M059J (cell line): ENCODE measurements around the gene GRID2. TPM values are rescaled to one million over a fixed set of nuclear protein-coding genes. Genes with fewer than 3 reads are reported as not detected.
A peak's percentile ranks its signal among the peaks of the same experiment; 100 is the strongest.
"Not testable (repeated sequence)": the region's sequence is repeated elsewhere in the genome, so short reads cannot be mapped to it uniquely, and the experiment has no call there.

ENCODE experiments used
- DNase-seq: peaks from one replicate; pipeline ENCODE4 v3.0.0-alpha.2; 2012; ENCODE audit warnings: low read depth
- total RNA-seq: library from RNA; depleted of rRNA; stranded (reverse); fragments of >200 nt; shearing (Covaris generic); gene quantifications from 2 replicates; pipeline ENCODE4 v1.2.3, GENCODE V29; 2014

The GRID2 gene
- total RNA-seq, 1 experiment from 2014 or later, result 0.10 TPM

- no peak for DNase-seq
Observed at GRCh38 chr4:93670434-93670833, 1366.7 kb downstream of the GRID2 start.

- no peak for DNase-seq
Observed at GRCh38 chr4:93671093-93671492, 1367.3 kb downstream of the GRID2 start.

GRCh38 chr4:93676937-93677336, 1373.2 kb downstream of the GRID2 start:
- DNase-seq, result not testable (repeated sequence)

- DNase-seq, result no peak
Observed at GRCh38 chr4:93684571-93684970, 1380.8 kb downstream of the GRID2 start.

- DNase-seq, result no peak
Observed at GRCh38 chr4:93687304-93687703, 1383.5 kb downstream of the GRID2 start.

- no peak for DNase-seq
Observed at GRCh38 chr4:93688978-93689377, 1385.2 kb downstream of the GRID2 start.

GRCh38 chr4:93693141-93693540, 1389.4 kb downstream of the GRID2 start:
- no peak for DNase-seq

- no peak for DNase-seq
Observed at GRCh38 chr4:93698686-93699085, 1394.9 kb downstream of the GRID2 start.

- no peak for DNase-seq
Observed at GRCh38 chr4:93700571-93700970, 1396.8 kb downstream of the GRID2 start.

- DNase-seq, result peak; percentile 26
Observed at GRCh38 chr4:93710101-93710846, 1406.5 kb downstream of the GRID2 start.

- no peak for DNase-seq
Observed at GRCh38 chr4:93710847-93711430, 1407.2 kb downstream of the GRID2 start.

GRCh38 chr4:93718233-93718632, 1414.5 kb downstream of the GRID2 start:
- DNase-seq, result no peak

GRCh38 chr4:93719552-93719951, 1415.8 kb downstream of the GRID2 start:
- DNase-seq, result no peak

GRCh38 chr4:93722446-93722845, 1418.7 kb downstream of the GRID2 start:
- no peak for DNase-seq

- no peak for DNase-seq
Observed at GRCh38 chr4:93730251-93730650, 1426.5 kb downstream of the GRID2 start.

GRCh38 chr4:93730760-93731159, 1427.0 kb downstream of the GRID2 start:
- DNase-seq, result peak; percentile 18

GRCh38 chr4:93731456-93731855, 1427.7 kb downstream of the GRID2 start:
- DNase-seq, result peak; percentile 60

- no peak for DNase-seq
Observed at GRCh38 chr4:93732509-93732908, 1428.7 kb downstream of the GRID2 start.

GRCh38 chr4:93740890-93741289, 1437.1 kb downstream of the GRID2 start:
- no peak for DNase-seq

- no peak for DNase-seq
Observed at GRCh38 chr4:93743022-93743421, 1439.3 kb downstream of the GRID2 start.

- no peak for DNase-seq
Observed at GRCh38 chr4:93743635-93744034, 1439.9 kb downstream of the GRID2 start.

GRCh38 chr4:93744961-93745360, 1441.2 kb downstream of the GRID2 start:
- DNase-seq, result no peak

- no peak for DNase-seq
Observed at GRCh38 chr4:93746031-93746430, 1442.3 kb downstream of the GRID2 start.

- DNase-seq, result no peak
Observed at GRCh38 chr4:93747220-93747619, 1443.5 kb downstream of the GRID2 start.
